Activated effector memory CD4-positive, alpha-beta T cell treated with Interleukin-2 at 50 U/mL for 16 hours (primary cell): ENCODE data around the gene ITPR1.

Experiments used
- DNase-seq: peaks from one replicate; pipeline ENCODE4 v3.0.0-alpha.2; 2020

Gene ITPR1

GRCh38 chr3:4655145-4656045, 162.2 kb downstream of the ITPR1 start:
- no peak for DNase-seq

- no peak for DNase-seq
These were observed 162.9 kb downstream of the ITPR1 start for GRCh38 chr3:4656059-4656458.

DNA sequence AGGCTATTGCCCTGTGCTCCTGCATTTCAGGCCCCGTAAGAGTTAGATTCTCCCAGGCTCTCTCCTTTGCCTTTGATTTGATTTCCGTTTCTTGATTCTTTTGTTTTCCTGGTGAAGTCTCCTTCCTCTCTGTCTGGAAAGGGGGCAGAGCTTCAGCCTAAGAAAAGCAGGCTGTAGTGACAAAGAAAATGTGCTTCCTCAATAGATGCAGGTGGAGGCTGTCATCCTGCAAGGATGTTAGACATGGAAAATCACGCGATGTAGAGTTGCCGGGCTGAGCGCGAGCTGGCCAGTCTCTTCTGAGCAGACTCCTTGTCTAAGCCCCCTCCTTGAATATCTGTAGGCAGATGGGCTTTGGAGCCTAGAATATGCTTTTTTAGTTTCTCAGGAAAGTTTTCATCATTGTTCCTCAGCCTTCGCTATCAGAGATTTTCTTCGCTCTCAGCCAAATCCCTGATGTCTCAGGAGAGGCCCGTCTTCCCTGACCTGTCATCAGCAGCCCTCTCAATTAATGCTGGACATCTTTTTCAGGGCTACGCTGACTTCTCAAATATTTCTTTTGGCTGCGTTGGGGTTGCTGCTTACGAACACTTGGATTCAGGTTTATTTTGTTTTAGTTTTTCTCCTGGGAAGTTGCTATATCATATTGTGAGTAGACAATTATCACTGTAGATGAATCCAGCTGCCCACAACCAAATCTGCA, 163.6 kb downstream of the ITPR1 start:
- DNase-seq = no peak

GRCh38 chr3:4660936-4661335, 167.8 kb downstream of the ITPR1 start:
- DNase-seq = no peak

GRCh38 chr3:4664412-4664811, 171.3 kb downstream of the ITPR1 start:
- no peak for DNase-seq

- no peak for DNase-seq
These were observed 172.0 kb downstream of the ITPR1 start for GRCh38 chr3:4665197-4665596.

GRCh38 chr3:4666071-4666470, 172.9 kb downstream of the ITPR1 start:
- no peak for DNase-seq

GRCh38 chr3:4670352-4670751, 177.2 kb downstream of the ITPR1 start:
- no peak for DNase-seq

DNA sequence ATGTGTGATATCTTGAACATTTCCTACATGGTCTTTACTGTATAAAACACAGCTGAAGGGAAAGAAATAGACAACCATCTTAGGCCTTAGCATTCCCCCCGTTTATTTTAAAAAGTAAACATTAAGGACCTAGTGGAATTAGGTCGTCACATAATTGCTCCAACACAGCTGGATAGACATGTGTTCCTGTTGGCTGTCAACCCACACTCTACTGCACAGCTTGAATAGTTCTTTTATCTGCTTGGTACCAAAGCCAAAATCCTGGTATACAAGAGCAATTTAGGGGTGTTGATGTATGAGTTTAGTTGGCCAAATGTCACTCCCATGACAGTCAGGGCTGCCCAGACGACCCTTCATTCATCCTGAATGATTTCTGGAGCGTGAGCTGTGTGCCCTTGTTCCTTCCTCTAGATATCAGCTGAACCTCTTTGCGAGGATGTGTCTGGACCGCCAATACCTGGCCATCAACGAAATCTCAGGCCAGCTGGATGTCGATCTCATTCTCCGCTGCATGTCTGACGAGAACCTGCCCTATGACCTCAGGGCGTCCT, 179.7 kb downstream of the ITPR1 start:
- DNase-seq = no peak

GRCh38 chr3:4674216-4674615, 181.1 kb downstream of the ITPR1 start:
- no peak for DNase-seq

DNA sequence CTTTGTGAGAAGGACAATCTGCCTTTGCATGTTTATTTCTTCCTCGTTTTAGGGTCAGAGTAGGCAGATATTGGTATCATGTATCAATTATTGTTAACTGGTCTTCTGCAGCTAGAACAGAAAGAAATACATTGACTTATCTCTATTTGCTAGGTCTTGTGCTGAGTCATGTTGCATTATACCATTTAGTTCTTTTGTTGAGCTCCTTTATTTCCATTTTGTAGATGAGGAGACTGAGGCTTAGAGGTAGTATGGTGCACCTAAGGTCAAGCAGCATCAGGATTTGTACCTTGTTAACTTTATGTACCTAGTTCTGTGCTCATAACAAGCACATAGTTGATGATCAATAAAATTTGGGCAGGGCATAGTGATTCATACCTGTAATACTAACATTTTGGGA, 182.6 kb downstream of the ITPR1 start:
- no peak for DNase-seq

- no peak for DNase-seq
These were observed 185.2 kb downstream of the ITPR1 start for GRCh38 chr3:4678320-4678719.

GRCh38 chr3:4680227-4680691, 187.1 kb downstream of the ITPR1 start:
- DNase-seq = no peak

GRCh38 chr3:4680871-4681300, 187.7 kb downstream of the ITPR1 start:
- no peak for DNase-seq

DNA sequence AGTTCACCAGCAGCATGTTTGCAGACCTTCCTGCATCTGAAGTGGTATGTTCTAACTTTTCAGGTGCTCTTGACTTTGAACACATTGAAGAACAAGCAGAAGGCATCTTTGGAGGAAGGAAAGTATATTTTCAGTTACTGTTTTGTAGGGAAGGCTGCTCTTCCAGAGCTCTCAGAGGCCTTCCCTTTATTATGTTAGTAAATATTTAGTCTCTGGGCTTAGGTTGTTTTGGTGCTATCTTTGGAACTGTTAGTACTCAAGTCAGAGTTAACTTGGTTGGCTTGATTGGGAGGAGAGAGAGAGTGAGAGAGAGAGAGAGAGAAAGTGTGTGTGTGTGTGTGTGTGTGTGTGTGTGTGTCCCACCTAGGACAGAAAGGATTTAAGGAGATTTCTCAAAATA, 188.2 kb downstream of the ITPR1 start:
- no peak for DNase-seq

- DNase-seq = no peak
These were observed 191.0 kb downstream of the ITPR1 start for GRCh38 chr3:4684117-4684516.

GRCh38 chr3:4684976-4685375, 191.8 kb downstream of the ITPR1 start:
- no peak for DNase-seq

DNA sequence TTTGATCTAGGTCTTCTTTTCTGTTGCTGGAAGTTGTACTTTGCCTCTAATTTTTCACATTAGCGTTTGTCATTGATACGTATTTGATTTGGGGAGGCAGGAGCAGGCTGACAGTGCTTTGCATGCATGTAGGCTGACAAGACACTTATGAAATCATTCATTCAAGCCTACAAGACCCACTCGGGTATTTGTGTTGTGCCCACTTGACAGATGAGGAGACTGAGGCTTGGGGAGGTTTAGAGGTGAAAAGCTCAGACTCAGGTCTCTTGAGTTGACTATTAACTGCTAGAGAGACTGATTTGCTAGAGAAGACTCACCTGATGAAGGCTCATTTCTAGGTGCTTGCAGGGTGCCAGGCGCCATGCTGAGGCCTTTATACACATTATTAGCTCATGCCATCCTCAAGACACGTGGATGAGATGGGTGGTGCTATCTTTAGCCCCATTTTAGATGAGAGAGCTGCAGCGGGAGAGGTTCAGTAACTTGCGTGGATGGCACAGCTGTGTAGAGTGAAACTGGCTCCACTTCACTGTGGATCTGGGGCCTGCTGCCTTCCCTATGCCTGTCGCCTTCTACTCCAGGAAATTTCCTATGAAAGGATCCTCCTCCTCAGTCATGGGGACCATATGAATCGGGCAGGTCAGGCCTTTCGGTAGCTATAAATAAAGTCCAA, 192.7 kb downstream of the ITPR1 start:
- DNase-seq = no peak

GRCh38 chr3:4686619-4687018, 193.5 kb downstream of the ITPR1 start:
- no peak for DNase-seq

DNA sequence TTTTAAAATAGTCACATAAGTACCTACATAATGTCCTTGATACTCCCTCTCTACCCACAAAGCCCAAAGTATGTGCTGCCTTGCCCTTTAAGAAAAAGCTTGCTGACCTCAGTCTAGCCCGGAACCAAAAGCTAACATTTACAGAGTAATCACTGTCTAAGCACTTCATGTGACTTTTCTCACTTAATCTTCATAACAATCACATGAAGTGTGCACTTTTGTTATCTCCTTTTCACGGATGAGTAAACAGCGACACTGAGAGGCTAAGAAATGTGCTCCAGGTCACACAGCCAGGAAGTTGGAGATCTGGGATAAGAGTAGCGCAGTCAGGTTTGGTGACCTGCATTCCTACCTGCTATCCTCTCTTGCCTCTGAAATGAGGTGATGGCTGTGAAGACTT, 194.0 kb downstream of the ITPR1 start:
- no peak for DNase-seq

DNA sequence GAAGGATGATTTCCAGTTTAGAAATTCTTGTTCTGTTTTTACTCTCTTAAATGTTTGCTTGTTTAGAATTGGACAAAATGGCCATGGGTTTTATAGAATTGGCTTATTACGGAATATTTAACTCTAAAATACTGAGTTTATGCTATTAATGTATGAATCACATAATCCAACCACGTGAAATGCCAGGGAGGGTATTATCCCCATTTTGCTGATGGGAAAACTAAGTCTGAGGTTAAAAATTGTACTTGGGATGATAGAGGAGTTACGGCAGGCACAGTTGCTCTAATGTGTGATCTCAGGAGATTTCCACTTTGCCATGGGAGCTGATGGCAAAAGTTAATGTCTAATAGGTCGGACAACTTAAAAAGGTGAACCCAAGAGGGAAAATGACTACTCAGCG, 194.4 kb downstream of the ITPR1 start:
- no peak for DNase-seq

DNA sequence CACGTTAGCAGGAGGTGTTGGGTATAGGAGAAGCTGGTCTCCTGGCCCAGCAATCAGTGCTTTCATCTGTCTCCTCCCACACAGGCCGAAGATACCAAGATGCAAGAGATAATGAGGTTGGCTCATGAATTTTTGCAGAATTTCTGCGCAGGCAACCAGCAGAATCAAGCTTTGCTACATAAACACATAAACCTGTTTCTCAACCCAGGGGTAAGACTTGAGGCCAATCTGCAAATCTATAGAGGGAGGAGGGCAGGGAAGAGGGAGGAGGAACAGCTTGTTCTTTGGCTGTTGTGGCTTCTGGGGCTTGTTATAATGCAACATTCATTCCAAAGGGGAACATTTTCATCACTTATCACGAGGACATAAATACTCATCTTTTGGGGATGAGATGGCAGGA, 195.3 kb downstream of the ITPR1 start:
- no peak for DNase-seq

GRCh38 chr3:4689021-4689420, 195.9 kb downstream of the ITPR1 start:
- DNase-seq = no peak
